Gastroesophageal sphincter (tissue), 4 donors: ENCODE results near the gene VCX3A. TPM values are rescaled to one million over a fixed set of nuclear protein-coding genes. Genes with fewer than 3 reads are reported as not detected.

ENCODE experiments used
- ATAC-seq: fragments of 150-250 bp; one replicate; pipeline ENCODE4 v1.9.1; 2016; ENCODE audit warnings: mild to moderate bottlenecking, moderate library complexity
- H3K27ac ChIP-seq, 4 donors: fragments of 200-600 bp; sonication (generic) in 3 of 4; 1 replicate in 3 of 4; 2 replicates in 1 of 4; pipeline ENCODE4 v1.5.1; 2016 to 2019
- H3K27me3 ChIP-seq: fragments of 200-600 bp; sonication (generic); one replicate; pipeline ENCODE4 v1.5.1; 2019
- H3K36me3 ChIP-seq, 2 donors: fragments of 200-600 bp; sonication (generic); one replicate each; pipeline ENCODE4 v1.5.1; 2019; ENCODE audit warnings: control low read depth in 1 of 2
- H3K4me1 ChIP-seq, 3 donors: fragments of 200-600 bp; sonication (generic); 1 replicate in 2 of 3; 2 replicates in 1 of 3; pipeline ENCODE4 v1.5.1; 2016 to 2019; ENCODE audit warnings: control low read depth in 2 of 3
- H3K4me3 ChIP-seq, 2 donors: fragments of 200-600 bp; sonication (generic); one replicate each; pipeline ENCODE4 v1.5.1; 2019; ENCODE audit warnings: mild to moderate bottlenecking in 1 of 2, moderate library complexity in 1 of 2
- H3K9me3 ChIP-seq, 3 donors: fragments of 200-600 bp; sonication (generic); one replicate each; pipeline ENCODE4 v1.5.1; 2017 to 2019; ENCODE audit warnings: control low read depth in 2 of 3
- CTCF ChIP-seq, 4 experiments: fragments of 200-600 bp in 2 of 4; fragments of 450-650 bp in 2 of 4; sonication (generic) in 1 of 4; IDR thresholded peaks; one replicate each; pipeline ENCODE4 v1.5.1; 2017 to 2019; ENCODE audit warnings: antibody characterized with exemption in 4 of 4, mild to moderate bottlenecking in 2 of 4, moderate library complexity in 2 of 4
- EP300 ChIP-seq: sonication (generic); formaldehyde crosslinking; IDR thresholded peaks from one replicate; pipeline ENCODE4 v1.6.1; 2017; ENCODE audit warnings: antibody characterized with exemption, mild to moderate bottlenecking
- POLR2A ChIP-seq, 2 donors: fragments of 450-650 bp; IDR thresholded peaks; one replicate each; pipeline ENCODE4 v1.6.1; 2017; ENCODE audit warnings: antibody characterized with exemption in 2 of 2, mild to moderate bottlenecking in 2 of 2, moderate library complexity in 1 of 2
- POLR2AphosphoS5 ChIP-seq: sonication (generic); formaldehyde crosslinking; IDR thresholded peaks from one replicate; pipeline ENCODE4 v1.6.1; 2017; ENCODE audit warnings: antibody characterized with exemption
- WGBS, 2 donors: methylation state at CpG; one replicate each; pipeline ENCODE4 v1.1.5; 2018; ENCODE audit warnings: low coverage in 1 of 2; 5-methylcytosine and 5-hydroxymethylcytosine counted together
- total RNA-seq, 4 donors: library from RNA; depleted of rRNA; stranded (reverse); fragments of >200 nt; gene quantifications; one replicate each; pipeline ENCODE4 v1.1.0, GENCODE V29; 2016

Gene VCX3A
- total RNA-seq, 4 donors from 2014 or later, result not detected

GRCh38 chrX:6505960-6506359 is 29.0 kb downstream of the VCX3A start:
- no peak for TF ChIP-seq CTCF (IDR thresholded peaks at IDR 0.05)
- TF ChIP-seq POLR2A (IDR thresholded peaks at IDR 0.05), result no peak
- TF ChIP-seq POLR2AphosphoS5, result no peak
- no peak for TF ChIP-seq EP300
- no peaks in the 10 kb centered on the region for H3K4me1 ChIP-seq
- no peak for ATAC-seq
- no peak overlapping the region for H3K4me3 ChIP-seq
- H3K9me3 ChIP-seq, result no peaks in the 10 kb centered on the region
- 54 to 100% methylated on average over 1 to 2 of the region's 2 CpGs for WGBS, 2 donors
- H3K36me3 ChIP-seq, result no peaks in the 10 kb centered on the region
- H3K27me3 ChIP-seq, result no peaks in the 10 kb centered on the region
- no peak overlapping the region for H3K27ac ChIP-seq

- Histone ChIP-seq H3K36me3 (no peaks in the 10 kb centered on the region), H3K27me3 (no peaks in the 10 kb centered on the region), H3K4me3 (no peak overlapping the region), H3K9me3 (no peaks in the 10 kb centered on the region), H3K4me1 (no peaks in the 10 kb centered on the region), H3K27ac (no peak overlapping the region)
- TF ChIP-seq POLR2A (IDR thresholded peaks at IDR 0.05) (no peak), EP300 (no peak), POLR2AphosphoS5 (no peak), CTCF (IDR thresholded peaks at IDR 0.05) (no peak)
- WGBS, 2 donors, result 55 to 64% methylated on average over 1 of the region's 1 CpG
- ATAC-seq, result no peak
Observed at GRCh38 chrX:6500719-6501118, 34.2 kb downstream of the VCX3A start.

DNA sequence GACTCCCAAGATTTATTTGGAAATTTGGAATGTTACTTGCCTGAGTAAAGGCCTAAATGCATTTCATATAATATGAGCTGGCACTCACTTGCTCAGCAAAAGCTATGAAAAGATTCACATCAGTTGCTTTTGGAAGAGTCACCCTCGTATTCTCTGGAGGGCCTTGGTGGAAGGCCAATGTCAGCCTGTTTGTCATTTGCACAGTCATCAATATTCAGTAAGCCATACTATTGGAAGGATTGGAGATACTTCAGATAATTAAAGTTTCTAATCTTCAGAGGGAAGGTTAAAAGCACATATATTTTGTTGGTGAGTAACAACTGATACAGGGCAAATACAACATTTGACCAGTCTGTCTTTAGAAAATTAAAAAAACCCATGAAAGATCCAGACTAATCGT is 36.6 kb downstream of the VCX3A start:
- TF ChIP-seq EP300 (no peak), POLR2AphosphoS5 (no peak), POLR2A (IDR thresholded peaks at IDR 0.05) (no peak), CTCF (IDR thresholded peaks at IDR 0.05) (no peak)
- Histone ChIP-seq H3K27ac (no peak overlapping the region), H3K4me1 (no peaks in the 10 kb centered on the region), H3K27me3 (no peaks in the 10 kb centered on the region), H3K4me3 (no peak overlapping the region), H3K36me3 (no peaks in the 10 kb centered on the region), H3K9me3 (no peaks in the 10 kb centered on the region)
- WGBS, 2 donors, result 74 to 100% methylated on average over 2 of the region's 2 CpGs
- ATAC-seq, result no peak
